ENCODE results near the gene MEN1. TPM values are rescaled to one million over a fixed set of nuclear protein-coding genes. Genes with fewer than 3 reads are reported as not detected.

Gene MEN1
- total and polyA plus RNA-seq, 2 of the 13 experiments (the other 11 are each of a cell fraction or from before 2014, with no cell fraction given) = 20.5 to 27.3 TPM

DNA sequence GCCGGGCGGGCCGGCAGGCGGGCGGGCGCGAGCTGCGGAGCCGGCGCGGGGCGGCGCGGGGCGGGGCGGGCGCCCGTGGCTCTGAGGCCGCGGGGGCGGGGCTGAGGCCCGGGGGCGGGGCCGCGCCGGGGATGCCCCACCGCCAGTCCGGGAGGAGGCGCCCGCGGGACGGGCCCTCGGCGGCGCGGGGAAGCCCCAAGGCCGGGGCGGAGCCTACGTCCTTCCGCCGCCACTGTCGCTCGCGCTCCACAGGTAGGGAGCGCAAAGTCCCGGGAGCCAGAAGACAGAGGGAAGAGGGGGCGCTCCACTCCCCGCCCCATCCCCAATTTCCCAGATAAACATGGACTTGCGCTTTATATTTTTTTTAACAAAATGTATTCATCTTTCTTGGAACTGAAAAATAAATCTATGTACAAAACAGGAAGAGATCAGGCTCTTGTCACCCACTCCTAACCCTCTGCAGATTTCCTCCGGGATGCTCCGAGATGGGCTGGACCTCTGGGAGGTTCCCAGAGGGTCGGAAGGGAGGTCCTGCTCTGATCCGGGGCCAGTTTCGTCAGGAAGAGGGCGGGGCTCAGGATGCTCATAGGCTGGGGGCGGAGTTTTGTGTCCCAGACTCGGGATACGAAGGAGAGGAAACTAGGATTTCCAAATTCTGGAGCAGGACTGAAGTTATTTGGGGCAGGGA lies 7.0 kb downstream of the MEN1 start, which contains the start of gene MAP4K2 (continued):
- TF ChIP-seq, protein P1, sequence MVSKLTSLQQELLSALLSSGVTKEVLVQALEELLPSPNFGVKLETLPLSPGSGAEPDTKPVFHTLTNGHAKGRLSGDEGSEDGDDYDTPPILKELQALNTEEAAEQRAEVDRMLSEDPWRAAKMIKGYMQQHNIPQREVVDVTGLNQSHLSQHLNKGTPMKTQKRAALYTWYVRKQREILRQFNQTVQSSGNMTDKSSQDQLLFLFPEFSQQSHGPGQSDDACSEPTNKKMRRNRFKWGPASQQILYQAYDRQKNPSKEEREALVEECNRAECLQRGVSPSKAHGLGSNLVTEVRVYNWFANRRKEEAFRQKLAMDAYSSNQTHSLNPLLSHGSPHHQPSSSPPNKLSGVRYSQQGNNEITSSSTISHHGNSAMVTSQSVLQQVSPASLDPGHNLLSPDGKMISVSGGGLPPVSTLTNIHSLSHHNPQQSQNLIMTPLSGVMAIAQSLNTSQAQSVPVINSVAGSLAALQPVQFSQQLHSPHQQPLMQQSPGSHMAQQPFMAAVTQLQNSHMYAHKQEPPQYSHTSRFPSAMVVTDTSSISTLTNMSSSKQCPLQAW (CRISPR knock-in tag; IDR thresholded peaks at IDR 0.05) = peak; percentile 31; the same call in 1 of the 2 replicates
- no peak for TF ChIP-seq ZNF17 (CRISPR knock-in tag; IDR thresholded peaks at IDR 0.05)
- peak; percentile 16; the same call in 1 of the 2 replicates for TF ChIP-seq STAG1 (CRISPR knock-in tag; IDR thresholded peaks at IDR 0.05)
- peak; percentile 42; the same call in 1 of the 2 replicates for TF ChIP-seq RBFOX2 (IDR thresholded peaks at IDR 0.05; ENCODE audit: low read depth, low read length)
- TF ChIP-seq, protein P2, sequence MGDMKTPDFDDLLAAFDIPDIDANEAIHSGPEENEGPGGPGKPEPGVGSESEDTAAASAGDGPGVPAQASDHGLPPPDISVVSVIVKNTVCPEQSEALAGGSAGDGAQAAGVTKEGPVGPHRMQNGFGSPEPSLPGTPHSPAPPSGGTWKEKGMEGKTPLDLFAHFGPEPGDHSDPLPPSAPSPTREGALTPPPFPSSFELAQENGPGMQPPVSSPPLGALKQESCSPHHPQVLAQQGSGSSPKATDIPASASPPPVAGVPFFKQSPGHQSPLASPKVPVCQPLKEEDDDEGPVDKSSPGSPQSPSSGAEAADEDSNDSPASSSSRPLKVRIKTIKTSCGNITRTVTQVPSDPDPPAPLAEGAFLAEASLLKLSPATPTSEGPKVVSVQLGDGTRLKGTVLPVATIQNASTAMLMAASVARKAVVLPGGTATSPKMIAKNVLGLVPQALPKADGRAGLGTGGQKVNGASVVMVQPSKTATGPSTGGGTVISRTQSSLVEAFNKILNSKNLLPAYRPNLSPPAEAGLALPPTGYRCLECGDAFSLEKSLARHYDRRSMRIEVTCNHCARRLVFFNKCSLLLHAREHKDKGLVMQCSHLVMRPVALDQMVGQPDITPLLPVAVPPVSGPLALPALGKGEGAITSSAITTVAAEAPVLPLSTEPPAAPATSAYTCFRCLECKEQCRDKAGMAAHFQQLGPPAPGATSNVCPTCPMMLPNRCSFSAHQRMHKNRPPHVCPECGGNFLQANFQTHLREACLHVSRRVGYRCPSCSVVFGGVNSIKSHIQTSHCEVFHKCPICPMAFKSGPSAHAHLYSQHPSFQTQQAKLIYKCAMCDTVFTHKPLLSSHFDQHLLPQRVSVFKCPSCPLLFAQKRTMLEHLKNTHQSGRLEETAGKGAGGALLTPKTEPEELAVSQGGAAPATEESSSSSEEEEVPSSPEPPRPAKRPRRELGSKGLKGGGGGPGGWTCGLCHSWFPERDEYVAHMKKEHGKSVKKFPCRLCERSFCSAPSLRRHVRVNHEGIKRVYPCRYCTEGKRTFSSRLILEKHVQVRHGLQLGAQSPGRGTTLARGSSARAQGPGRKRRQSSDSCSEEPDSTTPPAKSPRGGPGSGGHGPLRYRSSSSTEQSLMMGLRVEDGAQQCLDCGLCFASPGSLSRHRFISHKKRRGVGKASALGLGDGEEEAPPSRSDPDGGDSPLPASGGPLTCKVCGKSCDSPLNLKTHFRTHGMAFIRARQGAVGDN (CRISPR knock-in tag; IDR thresholded peaks at IDR 0.05) = peak; percentile 57
- peak; percentile 34; the same call in 1 of the 2 replicates for TF ChIP-seq MXD4 (CRISPR knock-in tag; IDR thresholded peaks at IDR 0.05)
- 0 out of 2 replicates have a peak, but pooled peaks have one; percentile 24 for TF ChIP-seq ZNF331 (CRISPR knock-in tag; IDR thresholded peaks at IDR 0.05)
- no peak for TF ChIP-seq CBX5 (CRISPR knock-in tag; IDR thresholded peaks at IDR 0.05; ENCODE audit: borderline replicate concordance)
- TF ChIP-seq, protein P3, sequence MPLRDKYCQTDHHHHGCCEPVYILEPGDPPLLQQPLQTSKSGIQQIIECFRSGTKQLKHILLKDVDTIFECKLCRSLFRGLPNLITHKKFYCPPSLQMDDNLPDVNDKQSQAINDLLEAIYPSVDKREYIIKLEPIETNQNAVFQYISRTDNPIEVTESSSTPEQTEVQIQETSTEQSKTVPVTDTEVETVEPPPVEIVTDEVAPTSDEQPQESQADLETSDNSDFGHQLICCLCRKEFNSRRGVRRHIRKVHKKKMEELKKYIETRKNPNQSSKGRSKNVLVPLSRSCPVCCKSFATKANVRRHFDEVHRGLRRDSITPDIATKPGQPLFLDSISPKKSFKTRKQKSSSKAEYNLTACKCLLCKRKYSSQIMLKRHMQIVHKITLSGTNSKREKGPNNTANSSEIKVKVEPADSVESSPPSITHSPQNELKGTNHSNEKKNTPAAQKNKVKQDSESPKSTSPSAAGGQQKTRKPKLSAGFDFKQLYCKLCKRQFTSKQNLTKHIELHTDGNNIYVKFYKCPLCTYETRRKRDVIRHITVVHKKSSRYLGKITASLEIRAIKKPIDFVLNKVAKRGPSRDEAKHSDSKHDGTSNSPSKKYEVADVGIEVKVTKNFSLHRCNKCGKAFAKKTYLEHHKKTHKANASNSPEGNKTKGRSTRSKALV (CRISPR knock-in tag; IDR thresholded peaks at IDR 0.05) = 0 out of 2 replicates have a peak, but pooled peaks have one; percentile 41
- TF ChIP-seq ZNF484 (CRISPR knock-in tag; IDR thresholded peaks at IDR 0.05; ENCODE audit: borderline replicate concordance, low read depth) = no peak
- TF ChIP-seq HOXA5 (CRISPR knock-in tag; IDR thresholded peaks at IDR 0.05) = 0 out of 2 replicates have a peak, but pooled peaks have one; percentile 24
- TF ChIP-seq ZBTB1 (CRISPR knock-in tag; IDR thresholded peaks at IDR 0.05; ENCODE audit: borderline replicate concordance) = no peak
- TF ChIP-seq ETV5 (CRISPR knock-in tag; IDR thresholded peaks at IDR 0.05; ENCODE audit: borderline replicate concordance) = peak; percentile 48; the same call in 1 of the 2 replicates
- 0 out of 2 replicates have a peak, but pooled peaks have one; percentile 28 for TF ChIP-seq SP5 (CRISPR knock-in tag; IDR thresholded peaks at IDR 0.05; ENCODE audit: borderline replicate concordance, low read depth)
- TF ChIP-seq, protein P4, sequence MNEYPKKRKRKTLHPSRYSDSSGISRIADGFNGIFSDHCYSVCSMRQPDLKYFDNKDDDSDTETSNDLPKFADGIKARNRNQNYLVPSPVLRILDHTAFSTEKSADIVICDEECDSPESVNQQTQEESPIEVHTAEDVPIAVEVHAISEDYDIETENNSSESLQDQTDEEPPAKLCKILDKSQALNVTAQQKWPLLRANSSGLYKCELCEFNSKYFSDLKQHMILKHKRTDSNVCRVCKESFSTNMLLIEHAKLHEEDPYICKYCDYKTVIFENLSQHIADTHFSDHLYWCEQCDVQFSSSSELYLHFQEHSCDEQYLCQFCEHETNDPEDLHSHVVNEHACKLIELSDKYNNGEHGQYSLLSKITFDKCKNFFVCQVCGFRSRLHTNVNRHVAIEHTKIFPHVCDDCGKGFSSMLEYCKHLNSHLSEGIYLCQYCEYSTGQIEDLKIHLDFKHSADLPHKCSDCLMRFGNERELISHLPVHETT (CRISPR knock-in tag; conservative IDR thresholded peaks at IDR 0.05) = peak; percentile 87
- TF ChIP-seq, protein P5, sequence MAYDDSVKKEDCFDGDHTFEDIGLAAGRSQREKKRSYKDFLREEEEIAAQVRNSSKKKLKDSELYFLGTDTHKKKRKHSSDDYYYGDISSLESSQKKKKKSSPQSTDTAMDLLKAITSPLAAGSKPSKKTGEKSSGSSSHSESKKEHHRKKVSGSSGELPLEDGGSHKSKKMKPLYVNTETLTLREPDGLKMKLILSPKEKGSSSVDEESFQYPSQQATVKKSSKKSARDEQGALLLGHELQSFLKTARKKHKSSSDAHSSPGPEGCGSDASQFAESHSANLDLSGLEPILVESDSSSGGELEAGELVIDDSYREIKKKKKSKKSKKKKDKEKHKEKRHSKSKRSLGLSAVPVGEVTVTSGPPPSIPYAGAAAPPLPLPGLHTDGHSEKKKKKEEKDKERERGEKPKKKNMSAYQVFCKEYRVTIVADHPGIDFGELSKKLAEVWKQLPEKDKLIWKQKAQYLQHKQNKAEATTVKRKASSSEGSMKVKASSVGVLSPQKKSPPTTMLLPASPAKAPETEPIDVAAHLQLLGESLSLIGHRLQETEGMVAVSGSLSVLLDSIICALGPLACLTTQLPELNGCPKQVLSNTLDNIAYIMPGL (CRISPR knock-in tag; IDR thresholded peaks at IDR 0.05; ENCODE audit: borderline replicate concordance in 1 of 2, low read depth in 1 of 2) = peak in 1 of 2 experiments; percentile 26; a peak in 1 of 4 replicates
- TF ChIP-seq JUN (CRISPR knock-in tag; IDR thresholded peaks at IDR 0.05) = no peak

Data from HepG2 (cell line).